ENCODE results near the gene TFCP2.

TFCP2 gene

GRCh38 chr12:51131745-51132521 lies 41.0 kb downstream of the TFCP2 start:
- no peak for TF ChIP-seq CTCF (IDR thresholded peaks at IDR 0.05)

GRCh38 chr12:51128919-51129318 lies 44.0 kb downstream of the TFCP2 start:
- TF ChIP-seq CTCF (IDR thresholded peaks at IDR 0.05), result no peak

GRCh38 chr12:51127050-51127729 lies 45.7 kb downstream of the TFCP2 start:
- TF ChIP-seq CTCF (IDR thresholded peaks at IDR 0.05), result no peak

GRCh38 chr12:51126297-51126696 lies 46.6 kb downstream of the TFCP2 start:
- no peak for TF ChIP-seq CTCF (IDR thresholded peaks at IDR 0.05)

GRCh38 chr12:51124504-51124903 lies 48.4 kb downstream of the TFCP2 start:
- TF ChIP-seq CTCF (IDR thresholded peaks at IDR 0.05), result no peak

- no peak for TF ChIP-seq CTCF (IDR thresholded peaks at IDR 0.05)
These were observed 50.1 kb downstream of the TFCP2 start for GRCh38 chr12:51122844-51123243.

GRCh38 chr12:51118706-51119105 lies 54.2 kb downstream of the TFCP2 start:
- TF ChIP-seq CTCF (IDR thresholded peaks at IDR 0.05), result no peak

Data from LNCAP (cell line).